Activated CD4-positive, alpha-beta T cell treated with anti-CD3 and anti-CD28 coated beads for 36 hours (primary cell): Measurements from ENCODE around the gene SV2C. TPM values are rescaled to one million over a fixed set of nuclear protein-coding genes. Genes with fewer than 3 reads are reported as not detected.

ENCODE experiments used
- ATAC-seq: fragments of 200-7000 bp; cut with Tn5 transposase; one replicate; pipeline ENCODE4 v1.10.0; 2021; ENCODE audit warnings: mild to moderate bottlenecking, moderate library complexity
- CTCF ChIA-PET: fragments of 350-600 bp; sonication (Branson Sonifier 250); formaldehyde crosslinking; loops from one replicate; lab custom pipeline; 2021; ENCODE audit warnings: antibody characterized with exemption; lab: Charles Lee
- POLR2A ChIA-PET: fragments of 350-600 bp; sonication (Branson Sonifier 250); formaldehyde crosslinking; loops from one replicate; lab custom pipeline; 2021; ENCODE audit warnings: antibody characterized with exemption, inconsistent platforms; lab: Charles Lee
- DNase-seq: peaks from one replicate; pipeline ENCODE4 v3.0.0-alpha.2; 2020
- H3K27ac Mint-ChIP-seq: one replicate; pipeline ENCODE4 v1.8.0; 2021; ENCODE audit warnings: mixed read lengths
- H3K27me3 Mint-ChIP-seq: one replicate; pipeline ENCODE4 v1.8.0; 2021; ENCODE audit warnings: mixed read lengths
- H3K36me3 Mint-ChIP-seq: one replicate; pipeline ENCODE4 v1.8.0; 2021; ENCODE audit warnings: low read depth, mixed read lengths
- H3K4me1 Mint-ChIP-seq: one replicate; pipeline ENCODE4 v1.8.0; 2021; ENCODE audit warnings: mixed read lengths
- H3K4me3 Mint-ChIP-seq: one replicate; pipeline ENCODE4 v1.8.0; 2021; ENCODE audit warnings: mild to moderate bottlenecking, moderate library complexity, mixed read lengths
- H3K9me3 Mint-ChIP-seq: one replicate; pipeline ENCODE4 v1.8.0; 2021; ENCODE audit warnings: low read depth, mixed read lengths
- intact Hi-C, 2 experiments: fragments of 100-400 bp; cut with DNase I in 1 of 2; cut with micrococcal nuclease in 1 of 2; formaldehyde crosslinking; loops; one replicate each; pipeline versions ENCODE4 v1.14.2 to v1.15.1; 2022 to 2024; cut with DNase I, micrococcal nuclease
- total RNA-seq, 2 experiments: library from RNA; stranded (reverse); gene quantifications; one replicate each; pipeline ENCODE4 v1.2.3, GENCODE V29; 2021

Gene SV2C
- total RNA-seq, 2 experiments from 2014 or later, result 0.02 TPM; not detected in 1

- Mint-ChIP-seq H3K27ac (no peak overlapping the region), H3K27me3 (peaks cover 1% of the 10 kb centered on the region), H3K4me3 (no peak overlapping the region), H3K4me1 (no peaks in the 10 kb centered on the region), H3K36me3 (no peaks in the 10 kb centered on the region), H3K9me3 (no peaks in the 10 kb centered on the region)
- POLR2A ChIA-PET, result no interaction called here
- no peak for ATAC-seq
- intact Hi-C loops, result no loop called here
- DNase-seq, result no peak
- CTCF ChIA-PET, result interaction anchor here (0.9 kb wide), 1 partner anchor 15 kb away, joined by 4 read pairs; no protein-coding TSS in a partner anchor
Measured at GRCh38 chr5:76143884-76144283, 60.7 kb downstream of the SV2C start.

- no peaks in the 10 kb centered on the region for H3K4me1 Mint-ChIP-seq
- CTCF ChIA-PET, result interaction anchor here (0.9 kb wide), 1 partner anchor 16 kb away, joined by 4 read pairs; no protein-coding TSS in a partner anchor
- POLR2A ChIA-PET, result no interaction called here
- H3K36me3 Mint-ChIP-seq, result no peaks in the 10 kb centered on the region
- intact Hi-C loops, result no loop called here
- DNase-seq, result no peak
- ATAC-seq, result no peak
- no peak overlapping the region for H3K4me3 Mint-ChIP-seq
- H3K27ac Mint-ChIP-seq, result no peak overlapping the region
- H3K27me3 Mint-ChIP-seq, result peaks cover 1% of the 10 kb centered on the region
- H3K9me3 Mint-ChIP-seq, result no peaks in the 10 kb centered on the region
Measured at GRCh38 chr5:76144513-76145274, 61.5 kb downstream of the SV2C start.

DNA sequence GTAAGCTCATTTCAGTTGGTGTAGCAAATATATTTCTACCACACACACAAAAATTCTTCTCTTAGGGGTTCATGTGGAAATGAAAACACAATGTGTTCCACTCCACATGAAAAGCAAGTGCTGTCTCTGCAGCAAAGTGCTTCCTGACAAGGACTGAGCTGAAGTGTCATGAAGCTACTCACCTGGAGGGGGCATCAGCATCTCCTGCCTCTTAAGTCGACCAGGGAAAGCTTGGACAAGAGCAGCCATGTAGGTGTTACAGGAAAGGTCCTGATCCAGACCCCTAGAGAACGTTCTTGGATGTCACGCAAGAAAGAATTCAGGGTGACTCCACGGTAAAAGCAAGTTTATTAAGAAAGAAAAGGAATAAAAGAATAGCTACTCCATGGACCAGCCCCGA lies 62.8 kb downstream of the SV2C start:
- H3K27ac Mint-ChIP-seq, result no peak overlapping the region
- no peak for ATAC-seq

GRCh38 chr5:76149636-76150035 lies 66.5 kb downstream of the SV2C start:
- H3K4me1 Mint-ChIP-seq, result no peaks in the 10 kb centered on the region
- no peak overlapping the region for H3K4me3 Mint-ChIP-seq
- H3K36me3 Mint-ChIP-seq, result no peaks in the 10 kb centered on the region
- H3K27ac Mint-ChIP-seq, result no peak overlapping the region
- ChIA-PET CTCF (interaction anchor here (0.7 to 0.9 kb wide), 2 partner anchors 78 to 992 kb away, joined by 3 read pairs; no protein-coding TSS in a partner anchor), POLR2A (no interaction called here)
- ATAC-seq, result no peak
- intact Hi-C loops, result no loop called here
- H3K9me3 Mint-ChIP-seq, result no peaks in the 10 kb centered on the region
- H3K27me3 Mint-ChIP-seq, result peaks cover 17% of the 10 kb centered on the region
- DNase-seq, result no peak

More for the DNA sequence above, 62.8 kb downstream of the SV2C start:
- ChIA-PET POLR2A (no interaction called here), CTCF (interaction anchor here (0.8 to 1.6 kb wide), 6 partner anchors 9 to 173 kb away, joined by 3 to 14 read pairs (median 3); no protein-coding TSS in a partner anchor)
- Mint-ChIP-seq H3K9me3 (no peaks in the 10 kb centered on the region), H3K36me3 (no peaks in the 10 kb centered on the region), H3K27me3 (peaks cover 3% of the 10 kb centered on the region), H3K4me1 (no peaks in the 10 kb centered on the region), H3K4me3 (no peak overlapping the region)
- intact Hi-C loops, result no loop called here
- DNase-seq, result peak; percentile 38

DNA sequence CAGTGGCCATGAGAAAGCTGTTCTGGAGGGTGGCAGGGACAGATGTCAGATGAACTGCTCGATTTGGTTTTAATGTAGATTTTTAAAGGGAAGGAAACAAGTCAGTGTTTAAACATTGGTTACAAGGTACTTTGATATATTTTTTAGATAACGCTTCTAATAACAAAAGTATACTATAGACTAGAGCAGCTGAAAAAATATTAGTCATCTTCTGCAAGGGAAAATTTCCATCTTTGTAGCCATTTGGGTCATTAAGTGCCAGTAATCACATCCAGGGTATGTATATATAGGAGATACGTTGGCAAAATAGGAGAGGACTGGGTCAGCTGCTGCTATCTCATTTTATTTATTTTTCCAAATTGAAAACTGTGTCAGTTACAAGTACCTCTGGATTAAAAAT lies 69.0 kb downstream of the SV2C start:
- Mint-ChIP-seq H3K9me3 (peaks cover 8% of the 10 kb centered on the region), H3K4me3 (no peak overlapping the region), H3K4me1 (no peaks in the 10 kb centered on the region), H3K27me3 (peaks cover 20% of the 10 kb centered on the region), H3K36me3 (peaks cover 2% of the 10 kb centered on the region), H3K27ac (no peak overlapping the region)
- DNase-seq, result no peak
- ChIA-PET CTCF (interaction anchor here (1.1 to 1.6 kb wide), 3 partner anchors 15 to 48 kb away, joined by 3 to 6 read pairs (median 4); no protein-coding TSS in a partner anchor), POLR2A (no interaction called here)
- intact Hi-C loops, result no loop called here
- ATAC-seq, result no peak

DNA sequence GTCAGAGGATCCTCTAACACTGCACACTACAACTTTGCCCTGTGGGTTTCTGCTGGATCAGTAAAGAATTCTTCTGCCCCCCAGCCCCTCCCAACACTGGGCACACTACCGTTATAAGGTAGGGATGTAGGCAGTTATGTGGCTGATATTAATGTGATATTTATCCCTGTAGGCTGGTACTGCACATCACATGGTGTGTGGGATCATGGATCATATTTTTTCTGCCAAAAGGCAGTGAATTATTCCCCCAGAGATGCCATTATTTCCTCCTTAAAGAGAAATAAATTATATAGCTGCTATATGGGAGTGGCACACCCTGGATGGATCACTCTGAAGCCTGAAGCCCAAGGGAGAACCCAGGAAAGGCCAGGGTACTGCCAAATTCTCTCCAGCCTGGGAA lies 69.5 kb downstream of the SV2C start:
- CTCF ChIA-PET, result interaction anchor here (1.6 kb wide), 2 partner anchors 15 to 22 kb away, joined by 4 to 6 read pairs; no protein-coding TSS in a partner anchor
- Mint-ChIP-seq H3K36me3 (peaks cover 2% of the 10 kb centered on the region), H3K27ac (no peak overlapping the region), H3K9me3 (peaks cover 10% of the 10 kb centered on the region), H3K4me3 (no peak overlapping the region), H3K4me1 (no peaks in the 10 kb centered on the region), H3K27me3 (peaks cover 21% of the 10 kb centered on the region)
- intact Hi-C loops, result no loop called here
- POLR2A ChIA-PET, result no interaction called here
- ATAC-seq, result no peak
- no peak for DNase-seq

GRCh38 chr5:76153271-76153670 lies 70.1 kb downstream of the SV2C start:
- Mint-ChIP-seq H3K27ac (no peak overlapping the region), H3K27me3 (peaks cover 21% of the 10 kb centered on the region), H3K36me3 (peaks cover 2% of the 10 kb centered on the region), H3K4me3 (no peak overlapping the region), H3K9me3 (peaks cover 10% of the 10 kb centered on the region), H3K4me1 (no peaks in the 10 kb centered on the region)
- ChIA-PET POLR2A (no interaction called here), CTCF (interaction anchor here (1.6 kb wide), 1 partner anchor 21 kb away, joined by 6 read pairs; no protein-coding TSS in a partner anchor)
- DNase-seq, result no peak
- peak; percentile 53 for ATAC-seq
- intact Hi-C loops, result no loop called here

DNA sequence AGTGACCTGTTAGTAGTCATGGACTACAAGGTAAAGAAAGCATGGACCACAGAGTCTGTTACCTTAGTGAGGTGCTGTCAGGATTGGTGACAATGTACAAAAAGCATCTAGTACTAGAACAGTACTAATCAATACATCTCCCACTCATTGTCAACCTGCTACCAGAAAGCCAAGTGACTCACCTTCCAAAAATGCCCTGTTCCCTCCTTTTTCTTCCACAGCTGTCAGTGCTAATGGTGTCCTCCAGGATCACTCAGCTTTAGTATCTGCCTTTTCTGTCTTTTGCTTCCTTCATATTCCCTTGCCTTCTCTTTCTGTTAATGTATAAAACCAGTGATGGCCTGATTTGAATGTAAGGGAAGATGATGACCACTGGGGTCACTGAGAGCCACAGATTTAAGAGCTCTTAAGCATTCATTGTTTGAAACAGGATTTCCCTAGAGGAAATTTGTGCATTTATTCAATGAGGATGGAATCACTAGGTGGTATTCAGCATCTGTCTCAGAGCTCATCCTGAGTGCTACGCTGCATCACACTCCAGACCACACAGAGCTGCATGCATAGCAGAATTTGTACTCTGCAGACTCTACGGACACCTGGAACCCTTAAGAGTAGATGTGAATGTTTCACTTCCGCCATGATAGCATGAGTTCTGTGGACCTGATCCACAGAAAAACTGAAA lies 71.0 kb downstream of the SV2C start:
- ChIA-PET POLR2A (no interaction called here), CTCF (interaction anchor here (3.1 kb wide), 1 partner anchor 21 kb away, joined by 13 read pairs; no protein-coding TSS in a partner anchor)
- ATAC-seq (no peak), DNase-seq (no peak)
- Mint-ChIP-seq H3K9me3 (peaks cover 10% of the 10 kb centered on the region), H3K36me3 (peaks cover 2% of the 10 kb centered on the region), H3K4me3 (no peak overlapping the region), H3K27me3 (peaks cover 21% of the 10 kb centered on the region), H3K4me1 (no peaks in the 10 kb centered on the region), H3K27ac (no peak overlapping the region)
- intact Hi-C loops, result no loop called here

GRCh38 chr5:76155536-76155935 lies 72.4 kb downstream of the SV2C start:
- ATAC-seq (no peak), DNase-seq (no peak)
- Mint-ChIP-seq H3K27ac (no peak overlapping the region), H3K9me3 (peaks cover 10% of the 10 kb centered on the region), H3K27me3 (peaks cover 19% of the 10 kb centered on the region), H3K36me3 (peaks cover 2% of the 10 kb centered on the region), H3K4me3 (no peak overlapping the region), H3K4me1 (no peaks in the 10 kb centered on the region)
- CTCF ChIA-PET, result interaction anchor here (0.9 to 3.1 kb wide), 2 partner anchors 20 to 449 kb away, joined by 3 to 13 read pairs; no protein-coding TSS in a partner anchor
- intact Hi-C loops, result no loop called here
- POLR2A ChIA-PET, result no interaction called here

DNA sequence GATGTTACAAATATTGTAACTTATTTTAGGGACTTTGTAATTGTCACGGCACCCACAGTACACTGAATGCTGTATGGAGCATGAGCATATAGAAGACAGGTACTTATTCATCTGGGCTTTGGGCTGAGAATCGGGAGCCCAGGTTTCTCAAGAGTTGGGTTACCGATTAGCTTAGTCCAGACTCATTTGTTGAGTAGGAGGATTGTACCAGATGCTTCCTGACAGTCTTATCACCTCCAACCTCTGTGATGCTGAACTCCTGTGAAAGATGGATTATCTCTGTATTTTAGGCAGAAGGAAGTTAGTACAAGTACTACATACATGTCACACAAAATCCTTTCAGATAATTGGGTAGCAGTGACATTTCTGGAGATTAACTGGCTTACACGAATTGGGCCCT lies 79.2 kb downstream of the SV2C start:
- no peak overlapping the region for H3K4me3 Mint-ChIP-seq
- H3K27me3 Mint-ChIP-seq, result peaks cover 8% of the 10 kb centered on the region
- H3K4me1 Mint-ChIP-seq, result peaks cover 3% of the 10 kb centered on the region
- H3K27ac Mint-ChIP-seq, result no peak overlapping the region
- no peaks in the 10 kb centered on the region for H3K36me3 Mint-ChIP-seq
- ATAC-seq (no peak), DNase-seq (no peak)
- ChIA-PET POLR2A (no interaction called here), CTCF (no interaction called here)
- intact Hi-C loops, result no loop called here
- H3K9me3 Mint-ChIP-seq, result peaks cover 7% of the 10 kb centered on the region

GRCh38 chr5:76163111-76163628 lies 80.0 kb downstream of the SV2C start:
- POLR2A ChIA-PET, result no interaction called here
- peaks cover 11% of the 10 kb centered on the region for H3K27me3 Mint-ChIP-seq

More at GRCh38 chr5:76163111-76163628, 80.0 kb downstream of the SV2C start:
- no peak for DNase-seq
- H3K27ac Mint-ChIP-seq, result no peak overlapping the region
- no peak for ATAC-seq
- H3K4me3 Mint-ChIP-seq, result no peak overlapping the region
- CTCF ChIA-PET, result interaction anchor here (0.6 to 1.9 kb wide), 2 partner anchors 12 to 548 kb away, joined by 3 to 12 read pairs; no protein-coding TSS in a partner anchor
- H3K36me3 Mint-ChIP-seq, result no peaks in the 10 kb centered on the region
- H3K4me1 Mint-ChIP-seq, result peaks cover 3% of the 10 kb centered on the region
- intact Hi-C loops, result no loop called here
- peaks cover 6% of the 10 kb centered on the region for H3K9me3 Mint-ChIP-seq
